22Rv1 (cell line): ENCODE measurements around the gene RSRC2.

Source experiments
- H3K27ac ChIP-seq: fragments of 450-650 bp; 2 replicates; pipeline ENCODE4 v1.5.1; 2017
- CTCF ChIP-seq: fragments of 450-650 bp; IDR thresholded peaks from 2 replicates; pipeline ENCODE4 v1.5.1; 2017; ENCODE audit warnings: mild to moderate bottlenecking
- ZFX ChIP-seq: fragments of 450-650 bp; IDR thresholded peaks from 2 replicates; pipeline ENCODE4 v1.6.1; 2017; ENCODE audit warnings: antibody characterized with exemption, borderline replicate concordance

Gene RSRC2

DNA sequence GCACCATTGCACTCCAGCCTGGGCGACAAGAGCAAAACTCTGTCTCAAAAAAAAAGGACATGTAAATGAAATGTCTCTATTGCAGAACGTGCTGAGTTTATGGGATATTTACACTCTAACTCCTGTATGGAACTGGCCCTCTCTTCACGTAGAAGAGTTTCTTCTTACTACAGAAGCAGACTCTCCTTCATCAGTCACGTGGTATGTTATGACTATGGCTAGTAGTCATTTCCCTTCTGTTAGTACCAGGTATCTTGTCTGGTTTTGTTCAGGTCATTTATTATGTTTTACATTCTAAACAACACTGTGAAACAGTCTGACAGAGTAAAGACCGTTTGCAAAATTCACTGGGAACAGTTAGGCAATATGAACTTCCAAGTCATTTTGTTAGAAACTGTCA lies 20.6 kb upstream of the RSRC2 start:
- TF ChIP-seq ZFX (no peak), CTCF (no peak)
- no peak overlapping the region for H3K27ac ChIP-seq

DNA sequence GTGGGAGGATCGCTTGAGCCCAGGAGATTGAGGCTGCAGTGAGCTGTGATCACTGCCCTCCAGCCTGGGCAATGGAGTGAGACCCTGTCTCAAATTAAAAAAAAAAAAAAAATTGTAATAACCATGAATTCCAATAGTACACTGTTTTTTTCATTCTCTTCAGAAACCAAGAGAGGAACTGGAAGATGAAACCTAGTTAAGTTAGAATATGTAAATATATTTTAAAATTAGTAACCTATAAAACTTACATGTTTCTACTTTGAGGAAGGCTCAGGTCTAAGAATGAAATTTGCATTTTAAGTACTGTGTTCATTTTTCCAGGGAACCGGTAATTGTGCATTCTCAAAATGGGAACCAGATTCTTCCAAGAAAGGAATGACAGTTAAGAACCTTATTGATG lies 19.1 kb upstream of the RSRC2 start:
- no peak for TF ChIP-seq CTCF
- no peak for TF ChIP-seq ZFX
- no peak overlapping the region for H3K27ac ChIP-seq

DNA sequence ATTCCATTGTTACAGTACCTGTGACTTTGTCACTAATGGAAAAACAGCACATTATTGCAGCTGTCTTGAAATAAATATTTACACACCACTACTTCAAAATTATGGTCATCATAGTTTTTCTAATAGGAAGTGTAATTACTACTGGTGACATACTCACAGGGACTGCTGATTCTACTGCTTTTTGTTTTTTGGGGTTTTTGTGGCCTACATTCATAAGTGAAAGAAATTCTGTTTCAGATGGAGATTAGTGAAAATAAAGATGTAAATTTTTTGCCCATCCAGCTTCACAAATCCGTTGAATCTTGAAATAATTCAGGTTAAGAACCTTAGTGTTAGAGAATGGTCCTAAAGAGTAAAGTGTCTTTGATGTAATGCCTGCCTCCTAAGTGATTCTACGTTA lies 17.8 kb upstream of the RSRC2 start:
- TF ChIP-seq CTCF: no peak
- no peak for TF ChIP-seq ZFX
- no peak overlapping the region for H3K27ac ChIP-seq

DNA sequence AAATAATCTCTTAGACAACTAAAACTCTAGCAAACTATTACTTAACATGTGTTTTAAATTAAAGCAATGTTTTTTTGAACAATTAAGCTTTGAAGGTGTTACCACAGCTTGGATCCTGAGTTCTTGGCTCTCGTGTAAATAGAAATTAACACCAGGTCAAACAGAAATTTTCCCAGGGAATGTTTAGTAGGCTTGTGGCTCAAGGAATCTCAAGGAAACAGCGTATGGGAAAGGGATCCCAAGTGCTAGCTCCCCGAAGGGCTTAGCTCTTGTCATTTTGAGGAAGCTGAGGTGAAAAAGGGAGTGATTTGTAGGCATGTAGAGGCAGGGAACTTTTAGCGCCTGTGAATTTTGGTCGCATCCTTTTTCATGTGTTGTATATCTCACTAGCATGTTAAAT lies 11.8 kb upstream of the RSRC2 start:
- H3K27ac ChIP-seq: no peak overlapping the region
- TF ChIP-seq ZFX: no peak
- TF ChIP-seq CTCF: no peak

- no peak overlapping the region for H3K27ac ChIP-seq
- no peak for TF ChIP-seq CTCF
- no peak for TF ChIP-seq ZFX
Measured at GRCh38 chr12:122537021-122537420, 10.3 kb upstream of the RSRC2 start.

DNA sequence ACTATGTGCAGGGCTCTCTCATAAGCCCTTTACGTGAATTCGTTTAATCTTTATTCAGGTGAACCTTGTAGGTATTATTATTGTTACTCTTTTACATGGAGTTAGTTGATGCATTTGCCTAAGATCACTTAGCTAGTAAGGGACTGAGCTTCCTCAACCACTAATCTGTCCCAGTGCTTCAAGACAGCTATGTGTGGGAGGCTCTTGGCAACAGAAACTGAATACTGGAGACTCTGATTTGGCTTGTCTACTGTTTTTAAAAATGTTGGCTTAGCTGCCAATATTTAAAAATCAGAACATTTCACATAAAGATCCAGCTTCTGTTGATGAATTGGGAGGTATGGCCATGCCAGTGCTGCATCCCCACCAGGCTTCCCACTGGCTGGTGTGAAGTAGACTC lies 7.1 kb upstream of the RSRC2 start:
- TF ChIP-seq ZFX (no peak), CTCF (no peak)

GRCh38 chr12:122528992-122529391 lies 2.3 kb upstream of the RSRC2 start:
- no peak overlapping the region for H3K27ac ChIP-seq
- TF ChIP-seq CTCF (no peak), ZFX (no peak)

More for the DNA sequence above, 7.1 kb upstream of the RSRC2 start:
- no peak overlapping the region for H3K27ac ChIP-seq
